Thymus (tissue), 14 donors: ENCODE data around the gene MTNR1B. TPM values are rescaled to one million over a fixed set of nuclear protein-coding genes. Genes with fewer than 3 reads are reported as not detected.
A peak's percentile ranks its signal among the peaks of the same experiment; 100 is the strongest.

ENCODE experiments used
- DNase-seq, 9 donors: peaks; one replicate each; pipeline ENCODE4 v3.0.0-alpha.2; 2013; ENCODE audit warnings: low spot score in 9 of 9, low read depth in 6 of 9, missing footprints in 1 of 9
- H3K27ac ChIP-seq, 2 donors: one replicate each; pipeline ENCODE4 v1.5.1; 2013; ENCODE audit warnings: control low read depth in 1 of 2, low read depth in 1 of 2, low read length in 1 of 2, mild to moderate bottlenecking in 1 of 2, moderate library complexity in 1 of 2
- H3K27me3 ChIP-seq, 2 donors: one replicate each; pipeline ENCODE4 v1.5.1; 2013; ENCODE audit warnings: low read length in 1 of 2; ENCODE audit not compliant: control insufficient read depth in 2 of 2, insufficient read depth in 1 of 2
- H3K36me3 ChIP-seq, 2 donors: one replicate each; pipeline ENCODE4 v1.5.1; 2013; ENCODE audit warnings: low read length in 1 of 2, mild to moderate bottlenecking in 1 of 2, moderate library complexity in 1 of 2; ENCODE audit not compliant: control insufficient read depth in 2 of 2, insufficient read depth in 2 of 2
- H3K4me1 ChIP-seq, 2 donors: one replicate each; pipeline ENCODE4 v1.5.1; 2013; ENCODE audit warnings: low read length in 2 of 2; ENCODE audit not compliant: control insufficient read depth in 2 of 2, insufficient read depth in 2 of 2
- H3K4me3 ChIP-seq, 2 donors: one replicate each; pipeline ENCODE4 v1.5.1; 2013; ENCODE audit warnings: low read length in 2 of 2, control low read depth in 1 of 2, mild to moderate bottlenecking in 1 of 2
- H3K9me3 ChIP-seq, 2 donors: one replicate each; pipeline ENCODE4 v1.5.1; 2013; ENCODE audit warnings: low read length in 1 of 2, mild to moderate bottlenecking in 1 of 2; ENCODE audit not compliant: control insufficient read depth in 2 of 2, insufficient read depth in 1 of 2
- WGBS: extraction: QIAGEN DNeasy Blood & Tissue Kit; methylation state at CpG from one replicate; pipeline ENCODE4 v1.1.7; 2013; 5-methylcytosine and 5-hydroxymethylcytosine counted together
- long read RNA-seq, 10 donors: transcript quantifications; one replicate each; lab custom pipeline, GENCODE V29; 2026
- polyA plus RNA-seq: library from polyadenylated mRNA; stranded (reverse); fragments of 200-250 nt; gene quantifications from one replicate; pipeline ENCODE4 v1.2.3, GENCODE V29; 2013
- total RNA-seq: library from RNA; stranded (reverse); fragments of 120-200 nt; gene quantifications from one replicate; pipeline ENCODE4 v1.2.4, GENCODE V29; 2013
- donor health status: healthy.

MTNR1B gene
- total RNA-seq, result 0.05 TPM
- 0.02 TPM for polyA plus RNA-seq
- long read RNA-seq, donor 1, result 0 reads
- long read RNA-seq, donor 2, result 0 reads
- long read RNA-seq, donor 3, result 0 reads
- long read RNA-seq, donor 4, result 0 reads
- long read RNA-seq, donor 5, result 0 reads
- long read RNA-seq, donor 6, result 0 reads
- long read RNA-seq, donor 7, result 0 reads
- long read RNA-seq, donor 8, result 0 reads
- long read RNA-seq, donor 9, result 0 reads
- long read RNA-seq, donor 10, result 0 reads

GRCh38 chr11:92969634-92970347 lies at the start of gene MTNR1B:
MTNR1B (plus strand) TSS chr11:92969651; CDS start chr11:92969726, 75 bp downstream.
- H3K4me1 ChIP-seq, result no peaks in the 10 kb centered on the region
- peaks cover 13 to 23% of the 10 kb centered on the region in 2 donors for H3K27me3 ChIP-seq
- 16% methylated on average over 58 of the region's 58 CpGs for WGBS
- H3K9me3 ChIP-seq, result peaks cover 0 to 2% of the 10 kb centered on the region in 2 donors
- no peak for DNase-seq
- no peak within 1 kb of the TSS for H3K4me3 ChIP-seq
- no peak within 1 kb of the TSS for H3K27ac ChIP-seq
- no peaks in the 10 kb centered on the region for H3K36me3 ChIP-seq

GRCh38 chr11:92920331-92920730 lies 49.1 kb upstream of the MTNR1B start:
- no peak for DNase-seq
- H3K4me1 ChIP-seq, result no peaks in the 10 kb centered on the region
- WGBS, result 78% methylated on average over 2 of the region's 2 CpGs

GRCh38 chr11:92922731-92923130 lies 46.7 kb upstream of the MTNR1B start:
- no peak overlapping the region for H3K27ac ChIP-seq
- no peaks in the 10 kb centered on the region for H3K36me3 ChIP-seq
- peaks cover 0 to 7% of the 10 kb centered on the region in 2 donors for H3K9me3 ChIP-seq
- no peak overlapping the region for H3K4me3 ChIP-seq
- 60% methylated on average over 1 of the region's 1 CpG for WGBS
- no peaks in the 10 kb centered on the region for H3K4me1 ChIP-seq
- no peaks in the 10 kb centered on the region for H3K27me3 ChIP-seq
- DNase-seq, result no peak

More at GRCh38 chr11:92920331-92920730, 49.1 kb upstream of the MTNR1B start:
- H3K9me3 ChIP-seq, result peaks cover 0 to 6% of the 10 kb centered on the region in 2 donors
- no peak overlapping the region for H3K27ac ChIP-seq
- H3K27me3 ChIP-seq, result no peaks in the 10 kb centered on the region
- no peaks in the 10 kb centered on the region for H3K36me3 ChIP-seq
- no peak overlapping the region for H3K4me3 ChIP-seq

- WGBS, result 94% methylated on average over 3 of the region's 3 CpGs
- no peak overlapping the region for H3K27ac ChIP-seq
- H3K27me3 ChIP-seq, result no peaks in the 10 kb centered on the region
- DNase-seq, result no peak
- no peak overlapping the region for H3K4me3 ChIP-seq
- H3K9me3 ChIP-seq, result peaks cover 0 to 7% of the 10 kb centered on the region in 2 donors
- H3K36me3 ChIP-seq, result no peaks in the 10 kb centered on the region
- no peaks in the 10 kb centered on the region for H3K4me1 ChIP-seq
These were observed 40.2 kb upstream of the MTNR1B start for GRCh38 chr11:92929246-92929645.

- Histone ChIP-seq H3K36me3 (no peaks in the 10 kb centered on the region), H3K9me3 (peaks cover 0 to 7% of the 10 kb centered on the region in 2 donors), H3K27ac (no peak overlapping the region), H3K4me1 (no peaks in the 10 kb centered on the region), H3K27me3 (no peaks in the 10 kb centered on the region), H3K4me3 (no peak overlapping the region)
- 95% methylated on average over 11 of the region's 11 CpGs for WGBS
- DNase-seq, result no peak
These were observed 39.8 kb upstream of the MTNR1B start for GRCh38 chr11:92929653-92930052.

- Histone ChIP-seq H3K9me3 (no peaks in the 10 kb centered on the region), H3K4me1 (no peaks in the 10 kb centered on the region), H3K4me3 (no peak overlapping the region), H3K36me3 (no peaks in the 10 kb centered on the region), H3K27ac (no peak overlapping the region), H3K27me3 (no peaks in the 10 kb centered on the region)
- no peak for DNase-seq
- WGBS, result 84% methylated on average over 3 of the region's 3 CpGs
These were observed 37.6 kb upstream of the MTNR1B start for GRCh38 chr11:92931746-92932422.

- H3K36me3 ChIP-seq, result no peaks in the 10 kb centered on the region
- no peaks in the 10 kb centered on the region for H3K9me3 ChIP-seq
- DNase-seq, result no peak
- 98% methylated on average over 4 of the region's 4 CpGs for WGBS
- no peaks in the 10 kb centered on the region for H3K4me1 ChIP-seq
- H3K27me3 ChIP-seq, result no peaks in the 10 kb centered on the region
- H3K4me3 ChIP-seq, result no peak overlapping the region
- H3K27ac ChIP-seq, result no peak overlapping the region
These were observed 30.1 kb upstream of the MTNR1B start for GRCh38 chr11:92939305-92939704.

- WGBS, result 36% methylated on average over 12 of the region's 12 CpGs
- Histone ChIP-seq H3K4me1 (no peaks in the 10 kb centered on the region), H3K9me3 (no peaks in the 10 kb centered on the region), H3K4me3 (no peak overlapping the region), H3K27ac (no peak overlapping the region), H3K27me3 (no peaks in the 10 kb centered on the region), H3K36me3 (no peaks in the 10 kb centered on the region)
- peak in 4 of 9 donors; percentile 7 to 40 (median 27) for DNase-seq
These were observed 27.5 kb upstream of the MTNR1B start for GRCh38 chr11:92941676-92942571.
